22Rv1 (cell line): Measurements from ENCODE around the gene TADA2A.
"Not testable (repeated sequence)": the region's sequence is repeated elsewhere in the genome, so short reads cannot be mapped to it uniquely, and the experiment has no call there.

ENCODE experiments used
- H3K27ac ChIP-seq: fragments of 450-650 bp; 2 replicates; pipeline ENCODE4 v1.5.1; 2017
- CTCF ChIP-seq: fragments of 450-650 bp; IDR thresholded peaks from 2 replicates; pipeline ENCODE4 v1.5.1; 2017; ENCODE audit warnings: mild to moderate bottlenecking
- ZFX ChIP-seq: fragments of 450-650 bp; IDR thresholded peaks from 2 replicates; pipeline ENCODE4 v1.6.1; 2017; ENCODE audit warnings: antibody characterized with exemption, borderline replicate concordance

The TADA2A gene

DNA sequence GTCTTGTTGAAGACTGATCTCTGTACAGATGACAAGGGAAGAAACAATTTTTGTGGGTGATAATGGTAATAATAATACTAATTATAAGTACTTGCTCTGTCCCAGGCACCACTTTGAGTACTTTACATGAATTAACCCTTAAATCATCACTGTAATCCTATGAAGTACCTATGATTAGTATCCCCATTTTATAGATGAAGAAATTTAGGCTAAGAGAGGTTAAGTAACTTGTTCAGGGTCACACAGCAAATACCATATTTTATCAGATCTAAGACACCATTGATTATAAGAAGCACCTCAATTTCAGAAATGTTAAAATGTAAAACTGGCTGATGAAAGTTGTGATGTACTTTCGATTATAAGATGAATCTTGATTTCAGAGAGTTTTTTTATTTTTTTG lies 18.6 kb downstream of the TADA2A start:
- TF ChIP-seq CTCF (no peak), ZFX (no peak)
- no peak overlapping the region for H3K27ac ChIP-seq

DNA sequence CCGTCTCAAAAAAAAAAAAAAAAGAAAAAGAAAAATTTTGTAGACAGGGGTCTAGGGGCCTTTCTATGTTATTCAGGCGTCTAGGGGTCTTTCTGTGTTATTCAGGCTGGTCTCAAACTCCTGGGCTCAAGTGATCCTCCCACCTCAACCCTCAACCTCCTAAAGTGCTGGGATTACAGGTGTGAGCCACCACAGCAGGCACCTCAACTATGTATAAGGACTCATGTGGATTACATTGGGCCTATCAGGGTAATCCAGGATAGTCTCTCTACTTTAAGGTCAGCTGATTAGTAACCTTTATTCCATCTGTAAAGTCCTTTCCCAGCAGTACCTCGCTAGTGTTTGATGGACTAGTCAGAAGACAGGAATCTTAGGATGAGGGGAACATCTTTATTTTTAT lies 22.4 kb downstream of the TADA2A start:
- TF ChIP-seq CTCF: no peak
- TF ChIP-seq ZFX: no peak
- H3K27ac ChIP-seq: no peak overlapping the region

DNA sequence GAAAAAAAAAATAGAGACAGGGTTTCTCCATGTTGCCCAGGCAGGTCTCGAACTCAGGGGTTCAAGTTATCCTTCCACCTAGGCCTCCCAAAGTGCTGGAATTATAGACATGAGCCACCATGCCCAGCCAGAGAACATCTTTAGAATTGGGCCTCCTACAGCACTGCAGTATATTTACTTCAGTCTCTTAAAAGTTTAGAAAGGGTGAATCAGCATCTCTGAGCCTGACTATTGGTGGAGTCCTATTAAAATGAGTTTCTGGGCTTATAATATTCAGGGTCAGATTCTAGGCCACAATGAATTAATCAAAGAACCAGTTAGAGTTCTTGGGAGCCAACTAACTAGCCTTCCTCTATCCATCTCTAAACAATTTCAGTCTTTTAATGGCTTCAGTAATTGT lies 22.8 kb downstream of the TADA2A start:
- no peak overlapping the region for H3K27ac ChIP-seq
- TF ChIP-seq ZFX (no peak), CTCF (no peak)

DNA sequence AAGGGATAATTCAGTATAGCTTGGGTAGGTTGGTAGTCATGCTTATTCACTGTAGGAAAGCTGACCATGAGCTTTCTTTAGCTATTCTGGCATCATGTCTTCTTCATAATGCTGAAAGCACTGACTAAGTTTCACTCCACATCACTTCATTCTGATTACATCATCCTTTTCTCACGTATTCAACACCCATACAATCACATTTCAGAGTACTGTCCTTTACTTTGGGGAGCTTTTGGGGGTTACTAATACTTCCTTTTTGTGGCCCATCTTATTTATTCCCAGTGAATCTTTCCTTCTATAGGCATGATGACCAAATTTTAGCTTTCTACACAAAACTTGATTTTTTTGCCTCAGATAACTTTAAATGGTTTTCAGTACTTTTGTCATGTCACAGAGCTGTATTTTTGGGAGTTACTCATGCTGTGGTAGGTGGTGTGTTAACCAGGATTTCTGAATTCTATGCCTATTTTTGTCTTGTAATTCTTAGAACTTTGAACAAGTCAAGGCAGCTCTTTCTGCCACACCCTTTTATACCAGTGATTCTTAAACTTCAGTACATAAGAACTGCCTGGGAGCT lies 23.5 kb downstream of the TADA2A start:
- H3K27ac ChIP-seq: no peak overlapping the region
- TF ChIP-seq CTCF (no peak), ZFX (no peak)

DNA sequence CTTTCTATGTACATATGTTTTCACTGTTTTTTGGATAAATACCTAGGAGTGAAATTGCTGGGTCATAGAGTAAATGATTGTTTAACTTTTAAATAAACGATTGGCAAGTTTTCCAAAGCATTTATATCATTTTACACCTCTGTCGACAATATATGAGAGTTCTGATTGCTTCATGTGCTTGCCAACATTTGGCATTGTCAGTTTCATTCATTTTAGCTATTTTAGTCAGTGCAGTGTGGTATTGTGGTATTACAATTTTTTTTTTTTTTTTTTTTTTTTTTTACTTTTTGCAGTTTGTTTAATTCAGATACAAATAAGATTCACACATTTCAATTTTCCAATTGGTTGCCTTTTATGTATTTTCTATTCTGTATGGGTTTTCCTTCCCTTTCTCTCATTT lies 26.0 kb downstream of the TADA2A start:
- TF ChIP-seq CTCF: no peak
- no peak for TF ChIP-seq ZFX
- no peak overlapping the region for H3K27ac ChIP-seq

DNA sequence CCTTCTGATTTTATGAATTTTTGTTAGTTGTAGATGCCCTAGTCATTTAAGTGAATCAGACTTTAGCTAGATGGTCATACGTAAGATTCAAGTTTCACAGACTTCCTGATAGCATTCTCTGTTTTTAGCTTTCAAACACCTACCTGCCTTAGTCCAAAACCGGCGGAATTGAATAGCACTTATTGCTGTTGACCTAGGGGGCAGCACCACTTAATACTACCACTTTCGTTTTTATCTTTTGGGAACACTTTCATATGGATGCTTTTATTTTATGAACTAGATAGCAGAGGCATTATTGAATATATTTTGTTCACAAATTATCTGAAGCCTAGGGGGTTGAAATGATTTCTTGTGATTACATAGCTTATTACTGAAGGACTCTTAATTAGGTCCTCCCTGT lies 31.5 kb downstream of the TADA2A start:
- peak; percentile 26; the same call in 1 of the 2 replicates for TF ChIP-seq CTCF
- TF ChIP-seq ZFX: no peak
- H3K27ac ChIP-seq: no peak overlapping the region

GRCh38 chr17:37440424-37440823 lies 33.7 kb downstream of the TADA2A start:
- H3K27ac ChIP-seq: no peak overlapping the region
- TF ChIP-seq ZFX (no peak), CTCF (no peak)

DNA sequence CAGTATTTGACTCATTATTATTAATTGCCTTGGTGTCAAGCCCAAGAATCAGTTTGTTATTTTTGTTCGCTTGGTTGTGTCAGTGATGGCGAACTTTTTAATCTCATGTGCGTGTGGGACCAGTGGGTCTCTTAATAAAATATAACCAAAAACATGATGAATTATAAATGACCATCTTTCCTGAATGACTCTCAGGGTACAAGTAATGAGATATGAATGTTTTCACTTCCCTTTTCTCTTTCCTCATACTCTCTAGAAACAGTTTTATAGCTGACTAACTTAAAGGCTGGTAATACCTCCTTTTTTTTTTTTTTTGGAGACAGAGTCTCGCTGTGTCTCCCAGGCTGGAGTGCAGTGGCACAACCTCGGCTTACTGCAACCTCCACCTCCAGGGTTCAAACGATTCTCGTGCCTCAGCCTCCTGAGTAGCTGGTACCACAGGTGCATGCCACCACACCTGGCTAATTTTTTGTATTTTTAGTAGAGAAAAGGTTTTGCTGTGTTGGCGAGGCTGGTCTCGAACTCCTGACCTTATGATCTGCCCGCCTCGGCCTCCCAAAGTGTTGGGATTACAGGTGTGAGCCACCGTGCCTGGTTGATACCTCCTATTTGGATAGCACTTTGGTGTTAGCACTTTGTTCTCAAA lies 34.8 kb downstream of the TADA2A start:
- not testable (repeated sequence) for H3K27ac ChIP-seq
